Limb (tissue), 2 donors: Measurements from ENCODE around the gene SMIM17.
A peak's percentile ranks its signal among the peaks of the same experiment; 100 is the strongest.

Source experiments
- DNase-seq, 2 donors: peaks; one replicate each; pipeline ENCODE4 v3.0.0-alpha.2; 2016; ENCODE audit errors: extremely low spot score in 2 of 2

Gene SMIM17

GRCh38 chr19:56642711-56643459 is at the start of gene SMIM17:
SMIM17 (plus strand) TSS chr19:56643159; CDS start chr19:56645668, 2,509 bp downstream.
- peak in 1 of 2 donors; percentile 42 for DNase-seq

GRCh38 chr19:56594446-56594782 is 48.5 kb upstream of the SMIM17 start:
- DNase-seq, result no peak

DNA sequence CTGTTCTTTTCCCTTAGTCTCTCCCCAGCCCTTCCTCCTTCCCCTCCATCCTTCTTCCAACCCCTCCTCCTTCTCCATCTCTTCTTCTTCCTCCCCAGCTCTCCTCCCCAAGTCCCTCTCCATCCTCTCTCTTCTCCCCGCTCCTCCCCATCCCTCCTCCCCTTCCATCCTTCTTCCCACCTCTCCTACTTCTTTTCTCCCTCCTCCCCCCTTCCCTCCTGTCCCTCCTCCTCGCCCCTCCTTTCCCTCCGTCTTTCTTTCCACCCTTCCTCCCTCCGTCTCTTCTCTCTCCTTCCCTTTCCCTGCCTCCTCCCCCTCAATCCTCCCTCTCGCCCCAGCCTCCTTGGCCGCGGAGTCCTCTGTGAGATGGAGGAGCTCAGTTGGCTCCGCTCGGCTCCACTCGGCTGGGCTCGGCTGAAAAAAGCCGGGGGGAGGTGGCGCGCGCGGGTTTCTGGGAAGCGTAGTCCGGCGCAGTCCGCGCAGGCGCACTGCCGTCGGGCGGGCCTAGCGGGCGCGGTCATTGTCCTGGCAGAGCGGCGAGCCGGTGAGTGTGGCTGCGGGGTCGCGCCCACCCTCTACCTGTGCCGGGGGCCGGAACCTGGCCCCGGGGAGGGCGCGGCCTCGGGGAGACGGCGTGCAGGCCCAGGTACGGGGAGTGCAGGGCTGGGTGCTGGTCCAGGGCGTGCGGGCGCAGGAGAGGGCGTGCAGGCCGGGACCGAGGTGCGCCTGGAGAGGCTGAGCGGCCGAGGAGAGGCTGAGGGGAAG is 48.0 kb upstream of the SMIM17 start, which contains the start of gene ZNF71:
TSS of gene ZNF71 (plus strand) at position 520 of the 765 bp plus-strand sequence. CDS start 6,257 bp downstream, outside the sequence.
- DNase-seq, result peak; percentile 89 to 95

DNA sequence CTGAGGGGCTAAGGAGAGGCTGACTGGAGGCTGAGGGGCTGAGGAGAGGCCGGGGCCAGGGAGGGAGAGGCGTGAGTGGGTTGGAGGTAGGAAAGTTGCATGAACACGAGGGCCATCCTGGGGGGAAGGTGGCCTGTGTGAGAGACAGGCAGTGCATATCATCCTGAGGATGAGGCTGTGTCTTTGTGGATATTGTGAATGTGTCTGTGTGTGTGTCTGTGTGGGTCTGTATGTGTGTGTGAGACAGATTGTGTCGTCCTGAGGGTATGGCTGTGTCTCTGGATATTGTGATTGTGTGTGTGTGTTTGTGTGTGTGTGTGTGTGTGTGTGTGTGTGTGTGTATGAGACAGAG is 47.4 kb upstream of the SMIM17 start:
- DNase-seq, result no peak

- no peak for DNase-seq
Observed at GRCh38 chr19:56596676-56597075, 46.3 kb upstream of the SMIM17 start.

- DNase-seq, result no peak
Observed at GRCh38 chr19:56597696-56598095, 45.3 kb upstream of the SMIM17 start.

DNA sequence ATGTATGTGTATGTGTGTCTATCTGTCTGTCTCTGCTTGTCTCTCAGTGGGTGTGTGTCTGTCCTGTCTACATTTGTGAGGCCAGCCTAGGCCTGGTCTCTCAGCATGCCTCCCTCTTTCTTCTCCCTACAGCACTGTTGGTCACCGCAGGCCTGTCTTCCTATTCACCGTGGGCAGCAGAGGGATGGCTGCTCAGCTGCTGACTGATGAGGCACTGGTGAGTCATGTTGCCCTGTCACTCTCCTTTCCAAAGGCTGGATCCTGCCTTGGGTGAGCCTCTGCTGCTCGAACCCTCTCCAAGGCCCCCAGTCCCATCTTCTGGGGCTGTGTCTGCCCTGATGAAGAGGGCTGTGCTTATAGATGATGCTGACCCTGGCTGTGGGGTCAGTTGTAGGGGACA is 41.6 kb upstream of the SMIM17 start:
- no peak for DNase-seq

DNA sequence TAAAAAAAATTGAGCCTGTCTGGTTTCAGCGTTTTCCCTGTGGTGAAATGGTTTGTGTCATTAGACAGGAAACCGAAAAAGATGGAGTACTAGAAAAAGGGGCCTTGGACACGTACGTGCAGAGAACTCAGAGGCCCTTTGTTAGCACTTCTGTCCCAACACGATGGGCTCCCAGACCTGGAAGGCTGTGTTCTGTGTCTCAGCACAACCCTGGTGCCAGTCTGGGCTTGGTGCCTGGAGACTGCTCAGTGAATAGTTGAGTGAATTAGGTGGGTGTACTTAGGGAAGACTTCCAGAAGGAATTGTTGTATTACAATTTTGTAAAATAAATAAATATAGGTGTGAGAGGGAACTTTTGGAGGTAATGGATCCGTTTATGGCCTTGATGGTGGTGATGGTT is 39.1 kb upstream of the SMIM17 start:
- no peak for DNase-seq

DNA sequence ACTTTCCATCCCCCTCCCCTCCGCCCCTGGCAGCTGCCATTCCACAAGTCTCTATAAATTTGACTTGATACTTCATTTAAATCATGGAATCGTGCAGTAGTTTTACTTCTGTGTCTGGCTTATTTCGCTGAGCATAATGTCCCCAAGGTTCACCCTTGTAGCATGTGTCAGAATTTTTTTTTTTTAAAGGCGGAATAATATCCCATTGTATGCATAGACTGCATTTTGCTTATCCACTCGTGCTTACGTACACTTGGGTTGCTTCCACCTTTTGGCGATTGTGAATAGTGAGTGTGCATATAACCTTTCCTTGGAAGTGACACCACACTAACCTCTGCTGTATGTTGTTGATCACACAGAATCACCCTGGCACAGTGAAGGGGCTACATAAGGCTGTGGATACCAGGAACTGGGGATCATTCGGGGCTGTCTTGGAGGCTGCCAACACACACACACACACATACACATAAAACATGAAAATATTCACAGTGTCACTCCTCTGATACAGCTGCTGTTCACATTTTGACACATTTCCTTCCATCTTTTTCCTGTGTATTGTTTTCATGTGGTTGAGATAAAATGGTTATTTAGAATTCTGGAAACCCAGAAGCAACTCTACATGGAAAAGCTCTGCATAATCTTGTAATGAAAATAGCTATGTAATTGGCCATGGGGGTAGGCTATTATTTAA is 34.5 kb upstream of the SMIM17 start:
- no peak for DNase-seq

GRCh38 chr19:56611288-56611687 is 31.7 kb upstream of the SMIM17 start:
- DNase-seq, result no peak

DNA sequence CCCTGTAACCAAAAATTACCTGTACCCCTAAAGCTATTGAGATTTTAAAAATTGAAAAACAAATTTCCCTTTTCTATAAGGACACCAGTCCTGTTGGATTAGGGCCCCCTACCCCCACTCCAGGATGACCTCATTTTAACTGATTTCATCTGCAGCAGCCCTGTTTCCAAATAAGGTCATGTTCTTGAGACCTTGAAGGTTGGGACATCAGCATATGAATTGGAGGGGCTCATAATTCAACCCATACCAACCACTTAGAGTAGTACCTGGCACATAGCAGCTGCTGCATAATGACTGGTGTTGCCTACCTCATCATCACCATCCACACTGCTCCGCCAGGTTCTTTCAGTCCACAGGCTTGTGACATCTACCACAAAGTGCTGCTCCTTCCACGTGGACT is 30.2 kb upstream of the SMIM17 start:
- DNase-seq, result no peak

- no peak for DNase-seq
Observed at GRCh38 chr19:56613639-56614038, 29.3 kb upstream of the SMIM17 start.

DNA sequence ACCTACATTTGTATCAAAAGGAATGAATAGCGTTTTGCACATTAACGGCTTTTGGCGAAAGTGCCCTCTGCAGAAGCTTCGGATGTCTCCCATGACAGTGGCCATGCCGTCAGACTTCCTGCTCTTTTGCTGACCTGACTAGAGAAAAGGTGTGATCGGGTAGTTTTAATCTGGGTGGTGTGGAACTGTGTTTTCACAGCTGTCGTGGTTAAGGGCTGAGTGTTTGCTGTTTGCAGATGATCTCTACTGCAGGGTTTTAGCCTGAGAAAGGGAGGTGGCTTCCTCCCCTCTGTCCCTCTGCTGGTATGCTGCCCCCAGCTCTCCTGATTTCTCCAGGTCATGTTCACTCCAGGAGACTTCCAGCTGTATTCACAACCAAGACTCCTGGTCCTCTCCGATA is 25.4 kb upstream of the SMIM17 start:
- DNase-seq, result no peak

DNA sequence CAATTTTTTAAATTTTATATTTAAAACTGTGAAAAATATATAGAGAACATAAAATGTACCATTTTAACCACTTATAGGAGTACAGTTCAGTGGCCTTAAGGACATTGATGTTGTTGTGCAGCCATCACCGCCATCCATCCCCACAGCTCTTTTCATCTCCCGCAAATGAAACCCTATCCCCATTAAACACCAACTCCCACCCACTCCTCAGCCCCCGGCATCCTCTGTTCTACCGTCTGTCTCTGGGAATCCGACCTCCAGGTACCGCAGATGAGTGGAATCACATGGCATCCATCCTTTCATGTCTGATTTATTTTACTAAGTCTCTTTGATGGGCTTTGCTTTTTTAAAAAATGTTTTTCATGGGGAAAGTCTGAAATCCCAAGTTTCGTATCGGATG is 23.8 kb upstream of the SMIM17 start:
- DNase-seq, result no peak

DNA sequence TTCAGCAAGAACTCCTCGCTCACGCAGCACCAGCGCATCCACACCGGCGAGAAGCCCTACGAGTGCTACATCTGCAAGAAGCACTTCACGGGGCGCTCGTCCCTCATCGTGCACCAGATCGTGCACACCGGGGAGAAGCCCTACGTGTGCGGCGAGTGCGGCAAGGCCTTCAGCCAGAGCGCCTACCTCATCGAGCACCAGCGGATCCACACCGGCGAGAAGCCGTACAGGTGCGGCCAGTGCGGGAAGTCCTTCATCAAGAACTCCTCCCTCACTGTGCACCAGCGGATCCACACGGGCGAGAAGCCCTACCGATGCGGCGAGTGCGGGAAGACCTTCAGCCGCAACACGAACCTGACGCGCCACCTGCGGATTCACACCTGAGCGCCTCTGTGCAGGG is 20.6 kb upstream of the SMIM17 start:
- DNase-seq, result no peak

DNA sequence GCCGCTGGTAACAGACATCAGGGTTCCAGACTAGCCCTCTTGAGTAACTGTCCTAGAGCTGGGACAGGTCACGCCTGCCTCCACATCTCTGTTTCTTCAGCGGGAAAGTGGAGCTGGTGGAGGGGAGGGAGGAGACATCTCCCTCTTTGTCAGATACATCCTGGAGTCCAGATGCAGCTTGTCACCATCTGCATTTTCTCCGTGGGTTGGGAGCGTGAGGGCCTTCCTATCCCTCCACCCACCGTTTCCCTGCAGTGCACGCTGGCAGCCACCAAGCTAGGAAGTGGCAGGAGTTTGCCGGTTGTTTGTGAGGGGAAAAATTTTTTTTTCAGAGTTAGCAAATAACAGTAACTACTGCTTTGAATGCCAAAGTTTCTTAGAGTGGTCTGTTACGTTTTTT is 20.0 kb upstream of the SMIM17 start:
- DNase-seq, result no peak

- DNase-seq, result no peak
Observed at GRCh38 chr19:56625708-56626107, 17.3 kb upstream of the SMIM17 start.

- DNase-seq, result no peak
Observed at GRCh38 chr19:56633021-56633420, 9.9 kb upstream of the SMIM17 start.

DNA sequence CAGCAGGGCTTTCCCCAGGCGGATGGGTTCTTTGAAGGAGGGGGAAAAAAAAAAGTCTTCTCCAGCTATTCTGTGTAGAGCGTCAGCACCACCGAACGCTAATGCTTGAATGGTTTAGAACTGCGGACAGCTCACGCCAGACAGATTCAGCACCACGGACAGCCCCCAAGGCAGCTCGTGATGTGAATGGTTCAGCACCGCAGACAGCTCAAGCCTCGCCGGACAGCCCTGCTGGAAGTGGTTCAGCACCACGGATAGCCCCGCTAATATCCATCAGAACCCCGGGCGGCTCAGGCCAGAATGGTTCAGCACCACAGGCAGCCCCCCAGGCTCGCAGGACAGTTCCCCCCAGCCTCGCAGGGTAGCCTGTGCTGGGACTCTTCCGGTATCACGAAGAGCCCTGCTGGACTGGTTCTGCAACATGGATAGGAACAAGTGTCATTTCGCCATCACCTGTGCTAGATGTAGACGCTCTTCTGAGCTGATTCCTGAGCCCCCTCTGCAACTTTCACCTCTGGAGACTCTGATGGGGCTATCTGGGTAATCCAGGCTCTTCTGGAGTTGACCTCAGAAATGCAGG is 4.9 kb upstream of the SMIM17 start:
- DNase-seq, result peak; percentile 90 to 93

DNA sequence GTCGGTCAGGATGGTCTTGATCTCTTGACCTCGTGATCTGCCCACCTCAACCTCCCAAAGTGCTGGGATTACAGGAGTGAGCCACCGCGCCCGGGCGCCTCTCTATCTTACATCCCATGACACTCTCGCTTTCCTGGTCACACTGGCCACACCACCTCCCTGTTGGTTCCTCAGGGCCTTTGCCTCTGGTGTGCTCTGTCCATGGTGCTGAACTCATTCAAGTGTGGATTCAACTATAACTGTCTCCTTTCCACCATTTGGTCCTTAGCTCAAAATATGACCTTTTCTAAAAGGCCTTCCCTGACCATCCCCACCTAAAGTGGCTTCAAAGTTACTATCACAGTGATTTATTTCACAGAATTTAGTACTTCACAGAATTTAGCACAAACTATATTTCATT is 3.7 kb upstream of the SMIM17 start:
- no peak for DNase-seq

- no peak for DNase-seq
Observed at GRCh38 chr19:56643460-56643955, 549 bp downstream of the SMIM17 start.

- DNase-seq, result no peak
Observed at GRCh38 chr19:56654151-56654550, 11.2 kb downstream of the SMIM17 start.
